Measurements from ENCODE around the gene MDK.

Gene MDK

DNA sequence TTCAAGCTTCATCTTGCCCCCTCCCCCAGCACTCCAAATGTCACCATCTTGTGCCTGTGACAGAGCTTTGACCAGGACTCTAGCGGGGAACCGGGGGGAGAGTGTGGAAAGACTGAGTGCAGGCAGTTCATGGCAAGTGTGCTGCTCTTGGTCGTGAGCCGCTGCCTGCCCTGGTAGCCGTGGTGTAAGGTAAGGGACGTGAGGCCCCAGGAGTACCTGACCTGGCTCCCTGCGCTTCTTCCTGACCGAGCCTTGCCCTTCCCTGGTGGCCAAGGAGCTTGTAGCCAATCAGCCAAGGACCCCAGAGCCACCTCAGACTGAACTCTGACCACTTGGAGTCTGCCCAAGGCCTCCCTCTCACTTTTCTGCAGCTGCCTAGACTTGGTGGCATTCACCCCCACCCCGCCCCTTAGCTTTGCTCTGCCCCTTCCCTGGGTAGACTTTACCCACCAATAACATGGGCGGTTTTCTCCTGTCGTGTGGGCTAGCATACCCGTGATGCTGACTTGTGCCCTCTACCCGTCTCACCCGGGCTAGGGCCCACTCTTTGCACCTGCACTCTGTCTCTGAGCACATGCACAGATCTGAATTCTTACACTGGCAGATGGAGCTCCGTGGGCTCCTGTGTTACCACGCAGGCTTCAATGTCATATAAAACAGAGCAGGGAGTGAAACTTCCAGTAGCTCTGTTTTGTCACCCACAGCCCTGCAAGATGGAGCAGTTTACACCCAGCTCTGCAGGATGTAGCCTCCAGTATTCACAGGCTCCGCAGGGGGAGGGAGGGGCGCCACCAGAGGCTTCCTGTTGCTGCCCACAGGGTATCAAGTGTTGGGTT lies 32.7 kb upstream of the MDK start:
- no peak for DNase-seq

DNA sequence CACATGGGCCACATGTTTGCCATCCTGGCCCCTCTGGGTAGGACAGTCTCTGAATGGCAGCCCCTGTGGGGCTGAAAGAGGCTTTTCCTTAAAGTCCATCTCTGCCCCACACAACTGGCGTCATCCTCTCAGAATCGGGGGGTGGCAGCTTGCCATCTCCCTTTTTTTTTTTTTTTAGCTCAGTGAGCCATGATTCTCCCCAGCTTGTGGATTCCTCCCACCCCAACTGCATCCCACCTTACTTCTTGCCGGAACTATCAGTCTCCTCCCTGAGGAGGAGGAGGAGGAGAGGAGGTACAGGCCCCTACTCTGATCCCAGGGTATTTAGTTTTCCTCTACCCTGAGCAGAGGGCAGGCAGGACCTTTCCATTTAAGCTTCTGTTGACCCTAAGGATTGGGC lies 30.8 kb upstream of the MDK start:
- DNase-seq, result no peak

- DNase-seq, result no peak
Measured at GRCh38 chr11:46351148-46351547, 30.3 kb upstream of the MDK start.

- no peak for DNase-seq
Measured at GRCh38 chr11:46351606-46352005, 29.9 kb upstream of the MDK start.

- DNase-seq, result peak; percentile 31
Measured at GRCh38 chr11:46352063-46352841, 29.2 kb upstream of the MDK start.

DNA sequence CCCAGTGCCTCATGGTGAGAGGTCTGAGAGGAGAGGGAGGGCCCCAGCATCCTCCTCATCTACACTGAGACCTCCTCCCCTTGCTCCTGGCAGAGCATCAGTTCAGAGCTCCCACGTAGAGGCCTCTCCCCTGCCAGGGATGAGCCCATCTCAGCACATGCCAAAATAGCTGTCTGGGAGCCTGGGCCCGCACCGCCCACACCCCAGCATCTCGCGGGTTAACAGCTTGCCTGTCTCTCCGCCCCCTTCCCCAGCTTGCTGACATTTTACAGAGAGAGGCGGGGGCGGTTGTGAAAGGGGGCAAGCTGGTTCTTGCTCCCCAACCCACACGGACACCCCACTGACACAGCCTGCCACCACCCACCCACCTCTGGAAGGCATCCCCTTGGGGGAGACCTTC lies 27.8 kb upstream of the MDK start:
- DNase-seq, result no peak

GRCh38 chr11:46356924-46357482 lies 24.5 kb upstream of the MDK start:
- DNase-seq, result no peak

GRCh38 chr11:46357483-46357936 lies 24.0 kb upstream of the MDK start:
- DNase-seq, result no peak

DNA sequence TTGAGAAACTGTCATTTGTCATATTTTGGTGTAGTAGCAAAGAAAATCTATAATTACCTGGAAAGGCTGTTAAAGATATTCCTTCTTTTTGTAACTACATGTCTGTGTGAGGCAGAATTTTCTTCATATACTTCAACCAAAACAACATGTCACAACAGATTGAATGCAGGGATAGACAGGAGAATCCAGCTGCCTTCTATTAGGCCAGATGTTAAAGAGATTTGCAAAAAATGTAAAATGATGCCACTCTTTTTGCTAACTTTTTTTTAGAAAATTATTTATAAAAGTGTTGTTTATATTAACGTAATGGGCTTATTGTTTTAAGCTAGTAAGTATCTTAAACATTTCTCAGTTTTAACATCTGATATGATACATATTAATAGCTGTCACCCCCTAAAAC lies 21.5 kb upstream of the MDK start:
- DNase-seq, result no peak

DNA sequence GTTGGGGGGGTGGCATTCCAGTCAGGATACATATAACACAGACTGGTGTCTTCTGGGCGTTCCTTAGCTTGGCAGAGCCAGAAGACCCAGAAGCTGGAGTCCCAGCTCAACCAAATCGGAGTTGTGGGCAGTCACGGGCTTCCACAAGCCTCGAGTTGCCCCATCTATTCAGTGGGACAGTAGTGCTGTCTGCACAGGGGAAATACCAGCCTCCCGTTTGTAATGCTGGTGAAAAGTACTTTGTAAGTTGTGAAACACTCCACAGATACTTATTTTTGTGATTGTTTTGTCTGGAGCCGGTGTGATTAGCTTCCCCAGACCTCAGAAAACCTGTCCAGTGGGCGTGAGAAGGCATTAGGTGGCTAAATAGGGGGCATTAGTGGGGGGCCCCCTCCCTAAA lies 20.6 kb upstream of the MDK start:
- no peak for DNase-seq

DNA sequence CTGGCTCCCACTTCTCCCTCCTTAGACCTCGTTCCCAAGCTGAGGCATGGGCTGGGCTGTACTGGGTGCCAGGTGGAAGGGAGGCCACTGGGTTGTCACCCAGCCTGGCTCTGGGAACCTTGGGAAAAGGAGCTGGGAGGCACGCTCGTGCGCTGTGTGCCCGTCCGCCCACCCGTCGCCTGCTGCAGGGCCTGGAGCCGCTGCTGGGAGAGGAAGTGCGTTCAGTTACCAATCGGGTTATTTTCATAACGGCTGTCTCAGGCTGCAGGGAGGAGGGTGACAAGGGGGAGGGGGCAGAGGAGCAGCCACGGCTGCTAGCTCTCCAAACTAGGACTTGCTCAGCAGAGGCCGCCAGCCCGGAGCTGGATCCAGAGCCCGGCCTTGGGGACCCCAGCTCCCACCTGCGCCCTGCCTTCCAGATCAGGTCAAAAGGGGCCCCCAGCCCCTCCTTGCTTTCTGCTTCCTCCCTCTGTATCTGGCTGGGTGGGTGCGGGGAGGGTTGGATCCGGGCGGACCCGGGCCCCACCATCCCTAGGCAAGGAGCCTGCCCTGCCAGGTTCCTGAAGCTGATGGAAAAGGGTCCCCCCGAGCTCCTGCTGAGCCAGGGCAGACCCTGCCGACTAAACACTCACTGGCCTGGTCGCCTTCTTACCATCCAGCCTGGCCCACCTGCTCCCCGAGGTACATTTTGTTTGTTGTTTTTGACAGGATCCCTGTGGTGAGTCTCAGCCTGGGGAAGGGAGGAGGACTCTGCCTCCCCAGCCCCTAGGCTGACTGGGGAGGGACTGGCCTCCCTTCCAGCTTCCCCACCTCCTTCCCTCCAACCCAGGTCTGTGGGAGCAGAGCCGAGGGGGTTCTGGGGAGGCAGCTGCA lies 19.9 kb upstream of the MDK start:
- peak; percentile 37 for DNase-seq

DNA sequence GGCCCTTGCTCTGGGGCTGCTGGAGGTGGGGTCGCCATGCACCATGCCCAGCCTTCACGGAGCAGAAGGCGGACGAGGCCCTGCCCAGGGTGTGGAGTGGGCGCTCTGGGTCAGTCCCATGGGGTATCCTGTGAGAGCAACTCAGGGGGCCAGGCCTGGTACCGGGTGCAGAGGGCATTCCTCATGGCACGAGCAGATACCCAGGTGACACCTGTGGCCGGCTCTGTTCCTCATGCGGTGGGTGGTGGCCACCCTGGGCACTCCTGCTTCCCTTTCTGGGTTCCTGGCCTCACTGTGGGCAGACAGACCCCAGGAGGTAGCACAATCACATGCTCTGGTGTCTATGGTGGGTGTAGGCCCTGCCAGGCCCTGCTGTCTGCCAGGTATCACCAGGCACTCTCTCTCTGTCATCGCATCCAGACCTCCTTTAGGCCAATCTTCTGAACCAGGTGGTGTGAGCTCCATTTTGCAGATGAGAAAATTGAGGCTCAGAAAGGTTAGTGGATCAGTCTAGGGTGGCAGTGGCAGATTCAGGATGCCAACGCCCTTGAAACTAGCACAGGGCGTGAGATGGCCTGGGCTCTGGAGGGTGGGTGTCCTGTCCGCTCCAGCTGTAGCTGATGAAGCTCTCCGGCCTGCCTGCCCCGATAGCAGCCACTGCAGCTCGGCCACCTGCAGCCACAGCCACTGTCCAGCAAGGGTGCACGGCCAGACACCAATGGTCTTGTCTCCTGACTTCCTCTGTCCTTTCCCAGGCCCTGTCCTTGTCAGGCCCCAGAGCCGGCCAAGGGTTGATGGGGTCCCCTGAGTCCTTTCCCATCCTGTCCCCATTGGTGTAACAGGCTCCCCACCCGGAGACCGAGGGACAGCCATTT lies 19.1 kb upstream of the MDK start:
- DNase-seq, result no peak

DNA sequence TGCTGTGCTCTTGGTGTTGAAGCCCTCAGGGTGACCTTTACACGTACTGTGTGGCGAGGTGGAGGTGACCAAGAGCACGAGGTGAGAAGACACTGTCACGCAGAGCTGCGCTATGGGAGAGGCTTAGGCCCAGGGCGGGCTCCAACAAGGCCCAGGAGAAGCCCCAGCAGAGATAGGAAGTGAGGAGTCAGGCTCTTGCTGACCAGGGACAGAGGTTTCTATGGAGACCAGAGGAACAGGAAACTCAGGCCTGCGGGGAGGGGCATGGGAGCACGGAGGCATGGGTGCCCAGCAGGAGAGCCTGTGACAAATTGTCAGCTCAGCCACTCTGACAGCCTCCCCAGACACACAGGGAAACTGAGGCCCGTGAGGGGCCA lies 18.4 kb upstream of the MDK start:
- no peak for DNase-seq

- DNase-seq, result no peak
Measured at GRCh38 chr11:46363455-46364005, 17.9 kb upstream of the MDK start.

DNA sequence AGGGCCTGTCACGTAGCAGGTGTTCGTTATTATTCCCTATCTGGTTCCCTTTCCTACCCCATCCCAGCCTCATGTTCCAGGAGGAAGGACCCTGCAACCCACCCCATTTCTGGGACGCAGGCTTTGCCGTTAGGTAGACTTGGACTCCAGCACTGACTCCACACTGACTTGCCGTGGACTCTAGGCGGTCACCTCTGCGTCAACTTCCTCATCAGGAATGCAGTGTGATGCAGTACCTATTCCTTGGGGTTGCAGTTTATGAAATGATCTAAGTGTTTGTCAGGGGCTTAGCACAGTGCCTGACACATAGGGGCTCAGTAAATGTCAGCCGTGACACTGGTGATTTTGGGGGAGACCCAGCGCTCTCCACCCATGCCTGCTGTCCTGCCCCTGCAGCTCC lies 17.4 kb upstream of the MDK start:
- no peak for DNase-seq

DNA sequence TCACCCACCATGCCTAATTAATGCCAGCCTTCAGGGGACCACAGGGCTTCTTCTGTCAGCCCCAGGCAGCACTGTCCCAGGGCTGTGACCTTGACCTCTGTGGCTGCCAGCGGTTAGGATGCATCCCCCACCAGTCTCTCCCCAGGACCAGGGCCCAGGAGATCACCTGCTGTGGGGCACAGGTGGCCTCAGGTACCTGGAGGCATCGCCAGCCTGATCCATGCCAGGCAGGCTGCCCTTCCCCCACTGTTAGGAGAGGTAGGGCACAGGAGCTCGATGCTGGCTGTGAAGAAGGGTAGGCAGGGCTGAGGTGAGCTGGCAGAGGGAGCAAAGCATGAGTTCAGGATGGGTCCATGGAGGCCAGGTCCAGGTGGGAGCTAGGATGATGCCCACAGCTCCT lies 16.7 kb upstream of the MDK start:
- DNase-seq, result no peak

- DNase-seq, result no peak
Measured at GRCh38 chr11:46366260-46366659, 15.2 kb upstream of the MDK start.

- DNase-seq, result no peak
Measured at GRCh38 chr11:46366661-46367161, 14.8 kb upstream of the MDK start.

- peak; percentile 46 for DNase-seq
Measured at GRCh38 chr11:46367244-46367915, 14.1 kb upstream of the MDK start.

DNA sequence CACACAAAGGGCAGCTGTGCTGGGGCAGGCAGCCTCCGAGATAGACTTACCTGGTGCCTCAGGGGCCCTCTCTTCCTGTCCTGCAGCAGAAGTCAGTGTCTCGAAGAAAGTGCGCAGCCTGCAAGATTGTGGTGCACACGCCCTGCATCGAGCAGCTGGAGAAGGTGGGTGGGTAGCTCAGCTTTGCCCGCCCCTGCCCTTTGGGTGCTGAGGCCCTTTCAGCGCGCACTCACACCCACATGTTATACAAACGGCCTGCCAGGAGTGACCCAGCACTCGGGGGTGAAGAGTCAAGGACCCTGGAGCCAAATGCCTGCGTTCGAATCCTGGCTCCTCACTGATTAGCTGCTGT lies 13.6 kb upstream of the MDK start:
- no peak for DNase-seq

Measured in NCI-H1694 treated with DMSO at 0.1 percent for 48 hours (cell line).